IMR-90 (cell line): ENCODE measurements around the gene KLHL14.

Source experiments
- CEBPB ChIP-seq: IDR thresholded peaks from 2 replicates; pipeline ENCODE4 v1.6.1; 2012; ENCODE audit warnings: low read depth, low read length, improper control_type of control experiment
- CTCF ChIP-seq: conservative IDR thresholded peaks from 2 replicates; pipeline ENCODE4 v1.5.1; 2012; ENCODE audit warnings: mild to moderate bottlenecking, low read depth, low read length, improper control_type of control experiment
- MXI1 ChIP-seq: IDR thresholded peaks from 2 replicates; pipeline ENCODE4 v1.6.1; 2012; ENCODE audit warnings: low read depth, mild to moderate bottlenecking, low read length, moderate library complexity, borderline replicate concordance
- NFE2L2 ChIP-seq: fragments of 150-350 bp; IDR thresholded peaks from 2 replicates; pipeline ENCODE4 v1.6.1; 2016; ENCODE audit warnings: low read depth, mild to moderate bottlenecking, low read length
- POLR2A ChIP-seq: IDR thresholded peaks from 2 replicates; pipeline ENCODE4 v1.6.1; 2012; ENCODE audit warnings: mild to moderate bottlenecking, low read depth, low read length
- RAD21 ChIP-seq: IDR thresholded peaks from 2 replicates; pipeline ENCODE4 v1.6.1; 2012; ENCODE audit warnings: low read length, improper control_type of control experiment
- SMC3 ChIP-seq: fragments of 150-350 bp; IDR thresholded peaks from 2 replicates; pipeline ENCODE4 v1.6.1; 2016; ENCODE audit warnings: low read depth, mild to moderate bottlenecking, antibody characterized with exemption, low read length, moderate library complexity
- USF2 ChIP-seq: fragments of 150-350 bp; IDR thresholded peaks from 2 replicates; pipeline ENCODE4 v1.6.1; 2017; ENCODE audit warnings: mild to moderate bottlenecking, antibody characterized with exemption, low read length, low read depth

GRCh38 chr18:32761231-32761630 lies 11.6 kb downstream of the KLHL14 start:
- TF ChIP-seq CTCF, result no peak
- TF ChIP-seq USF2, result no peak
- TF ChIP-seq POLR2A, result no peak
- no peak for TF ChIP-seq CEBPB
- TF ChIP-seq SMC3, result no peak
- no peak for TF ChIP-seq NFE2L2
- TF ChIP-seq RAD21, result no peak
- TF ChIP-seq MXI1, result no peak
